HEK293 (cell line): ENCODE results near the gene EDIL3.

Experiments used
- ATF2 ChIP-seq: fragments of 450-650 bp; formaldehyde crosslinking; IDR thresholded peaks from 2 replicates; pipeline ENCODE4 v1.5.1; 2016; ENCODE audit warnings: missing biosample characterization, missing genetic modification characterization, low read depth
- CTCF ChIP-seq: fragments of 450-650 bp; formaldehyde crosslinking; IDR thresholded peaks from 2 replicates; pipeline ENCODE4 v1.5.1; 2016; ENCODE audit warnings: missing biosample characterization, missing genetic modification characterization
- MEIS1 ChIP-seq: sonication (generic); formaldehyde crosslinking; IDR thresholded peaks from 2 replicates; pipeline ENCODE4 v1.8.1; 2022; ENCODE audit warnings: missing genetic modification reagents, mild to moderate bottlenecking, borderline replicate concordance
- ZNF114 ChIP-seq: fragments of 450-650 bp; formaldehyde crosslinking; IDR thresholded peaks from 2 replicates; pipeline ENCODE4 v1.5.0; 2017; ENCODE audit warnings: missing biosample characterization, missing genetic modification characterization
- ZNF18 ChIP-seq: fragments of 450-650 bp; formaldehyde crosslinking; IDR thresholded peaks from 2 replicates; pipeline ENCODE4 v1.5.1; 2016; ENCODE audit warnings: missing biosample characterization, missing genetic modification characterization

GRCh38 chr5:83895860-83896259 is 488.8 kb downstream of the EDIL3 start:
- TF ChIP-seq ATF2 (tag by site-specific recombination) (no peak), CTCF (tag by site-specific recombination) (no peak), ZNF18 (tag by site-specific recombination) (no peak), ZNF114 (tag by site-specific recombination) (no peak), MEIS1 (no peak)
